ENCODE data around the gene ARL8A.
"Not testable (repeated sequence)": the region's sequence is repeated elsewhere in the genome, so short reads cannot be mapped to it uniquely, and the experiment has no call there.

The ARL8A gene

GRCh38 chr1:202181586-202181985 lies 37.0 kb upstream of the ARL8A start:
- TF ChIP-seq, protein P1, sequence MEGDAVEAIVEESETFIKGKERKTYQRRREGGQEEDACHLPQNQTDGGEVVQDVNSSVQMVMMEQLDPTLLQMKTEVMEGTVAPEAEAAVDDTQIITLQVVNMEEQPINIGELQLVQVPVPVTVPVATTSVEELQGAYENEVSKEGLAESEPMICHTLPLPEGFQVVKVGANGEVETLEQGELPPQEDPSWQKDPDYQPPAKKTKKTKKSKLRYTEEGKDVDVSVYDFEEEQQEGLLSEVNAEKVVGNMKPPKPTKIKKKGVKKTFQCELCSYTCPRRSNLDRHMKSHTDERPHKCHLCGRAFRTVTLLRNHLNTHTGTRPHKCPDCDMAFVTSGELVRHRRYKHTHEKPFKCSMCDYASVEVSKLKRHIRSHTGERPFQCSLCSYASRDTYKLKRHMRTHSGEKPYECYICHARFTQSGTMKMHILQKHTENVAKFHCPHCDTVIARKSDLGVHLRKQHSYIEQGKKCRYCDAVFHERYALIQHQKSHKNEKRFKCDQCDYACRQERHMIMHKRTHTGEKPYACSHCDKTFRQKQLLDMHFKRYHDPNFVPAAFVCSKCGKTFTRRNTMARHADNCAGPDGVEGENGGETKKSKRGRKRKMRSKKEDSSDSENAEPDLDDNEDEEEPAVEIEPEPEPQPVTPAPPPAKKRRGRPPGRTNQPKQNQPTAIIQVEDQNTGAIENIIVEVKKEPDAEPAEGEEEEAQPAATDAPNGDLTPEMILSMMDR (IDR thresholded peaks at IDR 0.05; ENCODE audit: low read depth, low read length) = no peak
- no peak for DNase-seq (ENCODE audit: extremely low read depth, low read depth)

DNA sequence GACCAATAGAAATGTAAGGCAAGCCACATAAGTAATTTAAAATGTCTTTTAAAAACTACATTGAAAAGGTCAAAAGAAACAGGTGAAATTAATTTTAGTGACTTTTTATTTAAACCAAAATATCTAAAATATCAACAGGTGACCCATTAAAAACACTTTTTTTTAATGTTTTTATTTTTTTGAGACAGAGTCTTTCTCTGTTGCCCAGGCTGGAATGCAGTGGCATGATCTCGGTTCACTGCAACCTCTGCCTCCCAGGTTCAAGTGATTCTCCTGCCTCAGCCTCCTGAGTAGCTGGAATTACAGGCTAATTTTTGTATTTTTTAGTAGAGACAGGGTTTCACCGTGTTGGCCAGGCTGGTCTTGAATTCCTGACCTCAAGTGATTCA lies 36.2 kb upstream of the ARL8A start:
- not testable (repeated sequence) for DNase-seq (ENCODE audit: extremely low read depth, low read depth)

DNA sequence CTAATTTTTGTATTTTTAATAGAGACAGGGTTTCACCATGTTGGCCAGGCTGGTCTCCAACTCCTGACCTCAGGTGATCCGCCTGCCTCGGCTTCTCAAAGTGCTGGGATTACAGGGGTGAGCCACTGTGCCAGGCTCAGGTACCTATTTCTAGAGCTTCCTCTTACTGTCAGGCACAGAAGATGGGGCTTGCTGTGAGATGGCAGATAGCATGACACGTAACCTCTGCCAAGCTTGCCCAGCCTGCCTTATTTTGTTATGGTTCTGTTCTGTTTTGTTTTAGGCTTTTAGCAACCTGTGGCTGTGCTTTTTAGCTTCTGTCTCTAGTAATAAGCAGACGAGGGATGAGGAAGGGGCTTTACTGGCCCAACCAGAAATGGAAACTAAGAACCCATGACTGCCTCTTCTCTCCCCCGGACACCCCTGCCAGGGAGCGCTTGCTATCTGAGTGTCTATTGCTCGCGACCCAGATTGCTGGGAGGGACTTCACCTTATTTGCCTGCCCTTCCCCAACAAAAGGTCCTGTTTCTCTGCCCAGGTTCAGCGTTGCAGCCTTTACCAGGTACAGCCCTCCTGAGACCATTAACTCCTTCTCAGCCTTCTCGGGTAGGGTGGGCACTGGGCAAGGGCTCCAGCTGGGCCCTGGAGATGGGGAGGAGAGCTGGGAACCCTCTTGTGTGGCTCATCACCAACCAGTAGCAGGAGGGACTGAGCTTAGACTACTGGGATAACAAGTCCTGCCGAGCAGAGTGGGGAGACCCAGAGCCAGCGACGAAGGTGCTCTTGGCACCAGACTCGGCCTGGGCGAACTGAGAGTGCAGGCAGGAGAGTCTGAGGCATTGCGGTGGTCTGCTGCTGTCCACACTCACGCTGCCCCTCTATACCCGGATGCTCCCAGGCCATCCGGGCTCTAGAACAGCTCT lies 35.6 kb upstream of the ARL8A start:
- TF ChIP-seq, protein P1 (IDR thresholded peaks at IDR 0.05; ENCODE audit: low read depth, low read length) = no peak
- no peak for DNase-seq (ENCODE audit: extremely low read depth, low read depth)

DNA sequence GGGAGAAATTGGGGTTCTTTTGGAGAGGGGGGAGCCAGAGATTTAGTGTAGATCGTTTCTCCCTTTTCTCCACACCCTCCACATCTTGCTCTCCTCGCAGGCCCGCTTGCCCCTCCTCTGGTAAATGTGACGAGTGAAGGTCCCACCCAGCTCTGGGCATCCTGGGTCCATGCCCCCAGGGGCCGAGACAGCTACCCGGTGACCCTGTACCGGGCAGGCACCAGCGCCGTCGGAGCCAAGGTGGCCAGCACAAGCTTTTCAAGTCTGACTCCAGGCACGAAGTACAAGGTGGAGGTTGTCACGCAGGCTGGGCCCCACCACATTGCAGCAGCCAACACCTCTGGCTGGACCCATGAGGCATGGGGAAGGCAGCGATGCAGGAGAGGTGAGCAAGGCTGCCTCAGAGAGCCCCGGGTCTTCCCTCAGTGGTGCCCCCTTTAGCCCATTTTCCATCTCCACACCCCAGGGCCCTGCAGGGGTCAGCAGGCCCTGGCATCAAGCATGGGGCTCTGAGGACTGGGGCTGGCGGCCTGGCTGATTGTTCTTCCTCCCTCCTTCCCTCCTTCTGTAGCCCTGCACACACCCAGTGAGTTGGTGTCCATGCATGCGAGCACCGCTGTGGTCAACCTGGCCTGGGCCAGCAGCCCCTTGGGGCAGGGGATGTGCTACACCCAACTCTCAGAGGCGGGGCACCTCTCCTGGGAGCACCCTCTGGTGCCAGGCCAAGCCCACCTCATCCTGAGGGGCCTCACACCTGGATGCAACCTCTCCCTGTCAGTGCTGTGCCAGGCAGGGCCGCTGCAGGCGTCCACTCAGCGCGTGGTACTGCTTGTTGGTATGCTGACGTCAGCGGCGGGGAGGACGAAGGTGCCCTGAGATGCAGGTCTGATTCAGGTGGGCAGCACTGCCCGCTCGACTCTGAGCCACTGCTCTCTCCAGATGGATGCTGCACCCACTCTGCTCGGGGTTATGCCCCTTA lies 32.7 kb upstream of the ARL8A start:
- TF ChIP-seq, protein P1 (IDR thresholded peaks at IDR 0.05; ENCODE audit: low read depth, low read length) = no peak
- no peak for DNase-seq (ENCODE audit: extremely low read depth, low read depth)

- TF ChIP-seq, protein P1 (IDR thresholded peaks at IDR 0.05; ENCODE audit: low read depth, low read length) = no peak
- DNase-seq (ENCODE audit: extremely low read depth, low read depth) = no peak
Observed at GRCh38 chr1:202173993-202174392, 29.5 kb upstream of the ARL8A start.

GRCh38 chr1:202172015-202172355 lies 27.4 kb upstream of the ARL8A start:
- TF ChIP-seq, protein P1 (IDR thresholded peaks at IDR 0.05; ENCODE audit: low read depth, low read length) = no peak

DNA sequence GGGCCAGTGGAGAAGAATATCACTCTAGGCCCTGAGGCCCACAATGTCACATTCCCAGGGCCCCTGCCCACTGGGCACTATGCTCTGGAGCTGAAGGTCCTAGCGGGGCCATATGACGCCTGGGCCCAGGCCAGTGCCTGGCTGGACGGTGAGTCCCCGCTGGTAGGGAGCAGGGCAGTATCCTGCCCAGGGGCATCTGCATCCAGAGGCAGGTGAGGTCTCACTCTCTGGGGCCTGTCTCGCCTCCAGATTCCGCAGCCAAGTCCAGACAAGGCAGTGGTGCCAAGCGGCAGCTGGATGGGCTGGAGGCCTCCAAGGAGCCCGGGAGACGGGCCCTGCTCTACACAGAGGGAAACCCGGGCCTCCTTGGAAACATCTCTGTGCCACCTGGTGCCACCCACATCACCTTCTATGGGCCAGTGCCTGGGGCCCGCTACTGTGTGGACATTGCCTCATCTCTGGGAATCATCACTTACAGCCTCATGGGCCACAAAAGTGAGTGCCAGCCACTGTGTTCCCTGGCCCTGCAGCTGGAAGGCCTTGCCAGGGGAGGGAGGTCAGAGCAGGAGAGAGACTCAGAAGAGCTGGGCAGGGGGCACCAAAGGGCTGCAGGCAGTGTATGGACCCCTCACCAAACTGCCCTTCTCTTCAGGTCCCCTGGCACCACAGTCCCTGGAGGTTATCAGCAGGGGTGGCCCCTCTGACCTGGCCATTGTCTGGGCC lies 26.9 kb upstream of the ARL8A start:
- no peak for DNase-seq (ENCODE audit: extremely low read depth, low read depth)
- TF ChIP-seq, protein P1 (IDR thresholded peaks at IDR 0.05; ENCODE audit: low read depth, low read length) = no peak

More at GRCh38 chr1:202172015-202172355, 27.4 kb upstream of the ARL8A start:
- DNase-seq (ENCODE audit: extremely low read depth, low read depth) = no peak

Data from AG09319 (cell line).